Tibial nerve (tissue), 4 donors: Measurements from ENCODE around the gene CHIC2. TPM values are rescaled to one million over a fixed set of nuclear protein-coding genes. Genes with fewer than 3 reads are reported as not detected.

Experiments used
- DNase-seq, 2 donors: peaks; one replicate each; pipeline ENCODE4 v3.0.0-alpha.2; 2019; ENCODE audit warnings: low spot score in 2 of 2
- H3K27ac ChIP-seq, 4 donors: fragments of 200-600 bp; sonication (generic) in 3 of 4; one replicate each; pipeline ENCODE4 v1.5.1; 2017 to 2019; ENCODE audit warnings: mild to moderate bottlenecking in 1 of 4
- H3K27me3 ChIP-seq, 2 donors: fragments of 200-600 bp; sonication (generic) in 1 of 2; one replicate each; pipeline versions ENCODE4 v1.5.1 to v1.6.0; 2017 to 2019
- H3K36me3 ChIP-seq, 3 donors: fragments of 200-600 bp; sonication (generic); one replicate each; pipeline ENCODE4 v1.5.1; 2018 to 2019
- H3K4me1 ChIP-seq, 4 donors: fragments of 200-600 bp; sonication (generic) in 3 of 4; one replicate each; pipeline ENCODE4 v1.5.1; 2017 to 2019
- H3K4me3 ChIP-seq, 4 donors: fragments of 200-600 bp; sonication (generic) in 3 of 4; one replicate each; pipeline ENCODE4 v1.5.1; 2017 to 2019; ENCODE audit warnings: mild to moderate bottlenecking in 1 of 4, moderate library complexity in 1 of 4
- H3K9me3 ChIP-seq, 4 donors: fragments of 200-600 bp; sonication (generic) in 3 of 4; one replicate each; pipeline ENCODE4 v1.5.1; 2017 to 2019
- EP300 ChIP-seq, 2 donors: sonication (generic); formaldehyde crosslinking; IDR thresholded peaks; one replicate each; pipeline ENCODE4 v1.6.1; 2017; ENCODE audit warnings: antibody characterized with exemption in 2 of 2, mild to moderate bottlenecking in 1 of 2
- POLR2A ChIP-seq, 2 donors: fragments of 450-650 bp; IDR thresholded peaks; one replicate each; pipeline ENCODE4 v1.6.1; 2017; ENCODE audit warnings: antibody characterized with exemption in 2 of 2, mild to moderate bottlenecking in 2 of 2, moderate library complexity in 2 of 2
- WGBS, 2 donors: methylation state at CpG; one replicate each; pipeline ENCODE4 v1.1.5; 2018; 5-methylcytosine and 5-hydroxymethylcytosine counted together
- total RNA-seq, 4 donors: library from RNA; depleted of rRNA; stranded (reverse); fragments of >200 nt; gene quantifications; one replicate each; pipeline ENCODE4 v1.1.0, GENCODE V29; 2016
- TF ChIP-seq, protein P1 (sequence below), 5 experiments: fragments of 200-600 bp in 3 of 5; fragments of 450-650 bp in 2 of 5; sonication (generic) in 3 of 5; IDR thresholded peaks; one replicate each; pipeline ENCODE4 v1.5.1; 2016 to 2019; ENCODE audit warnings: antibody characterized with exemption in 5 of 5, mild to moderate bottlenecking in 3 of 5, moderate library complexity in 2 of 5

CHIC2 gene
- total RNA-seq, 4 donors from 2014 or later, result 51.1 to 84.6 (median 60.6) TPM

DNA sequence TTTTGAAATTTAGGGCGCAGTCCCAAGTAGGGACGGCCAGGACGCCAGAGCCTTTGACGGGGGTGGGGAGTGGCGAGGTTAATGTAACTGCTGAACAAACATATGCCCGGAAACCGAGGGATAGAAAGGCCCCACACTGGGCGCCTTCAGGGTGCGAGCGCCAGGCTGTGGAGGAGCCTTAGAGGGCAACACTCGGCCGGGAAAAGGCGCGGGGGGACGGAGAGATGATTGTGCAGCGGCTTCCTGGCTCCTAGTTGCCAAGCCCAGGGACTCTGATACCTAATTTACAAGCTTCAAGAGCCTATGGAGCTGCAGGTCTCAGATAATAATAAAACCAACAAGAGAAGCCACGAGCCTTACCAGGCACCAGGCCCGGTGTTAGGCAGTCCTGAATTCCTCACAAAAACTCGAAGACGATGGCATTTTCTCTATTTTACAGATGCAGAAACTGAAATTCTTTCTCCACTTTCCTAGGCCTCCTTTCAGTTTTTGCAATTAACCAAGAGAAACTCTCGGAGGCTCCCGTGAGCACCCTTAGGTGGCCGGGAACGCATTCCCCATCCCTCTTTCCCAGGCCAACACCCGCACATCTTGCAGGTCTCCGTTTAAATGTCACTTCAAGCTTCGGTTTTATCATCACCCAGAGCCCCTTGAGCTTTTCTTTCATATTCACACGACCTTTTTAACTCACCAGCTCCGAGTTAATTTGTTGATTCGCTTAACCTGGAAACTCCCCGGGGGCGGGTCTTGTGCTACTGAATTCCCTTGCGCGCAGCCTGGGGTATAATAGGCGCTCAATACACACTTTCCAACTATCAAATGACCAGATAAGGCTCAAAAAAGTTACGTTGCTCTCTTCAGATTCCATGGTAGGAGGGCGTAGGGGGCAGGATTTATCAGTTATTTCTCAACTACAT is 29.2 kb upstream of the CHIC2 start:
- 21 to 28% methylated on average over 37 of the region's 37 CpGs for WGBS, 2 donors
- no peak for TF ChIP-seq POLR2A (IDR thresholded peaks at IDR 0.05)
- TF ChIP-seq EP300 (IDR thresholded peaks at IDR 0.05), result no peak
- TF ChIP-seq, protein P1, sequence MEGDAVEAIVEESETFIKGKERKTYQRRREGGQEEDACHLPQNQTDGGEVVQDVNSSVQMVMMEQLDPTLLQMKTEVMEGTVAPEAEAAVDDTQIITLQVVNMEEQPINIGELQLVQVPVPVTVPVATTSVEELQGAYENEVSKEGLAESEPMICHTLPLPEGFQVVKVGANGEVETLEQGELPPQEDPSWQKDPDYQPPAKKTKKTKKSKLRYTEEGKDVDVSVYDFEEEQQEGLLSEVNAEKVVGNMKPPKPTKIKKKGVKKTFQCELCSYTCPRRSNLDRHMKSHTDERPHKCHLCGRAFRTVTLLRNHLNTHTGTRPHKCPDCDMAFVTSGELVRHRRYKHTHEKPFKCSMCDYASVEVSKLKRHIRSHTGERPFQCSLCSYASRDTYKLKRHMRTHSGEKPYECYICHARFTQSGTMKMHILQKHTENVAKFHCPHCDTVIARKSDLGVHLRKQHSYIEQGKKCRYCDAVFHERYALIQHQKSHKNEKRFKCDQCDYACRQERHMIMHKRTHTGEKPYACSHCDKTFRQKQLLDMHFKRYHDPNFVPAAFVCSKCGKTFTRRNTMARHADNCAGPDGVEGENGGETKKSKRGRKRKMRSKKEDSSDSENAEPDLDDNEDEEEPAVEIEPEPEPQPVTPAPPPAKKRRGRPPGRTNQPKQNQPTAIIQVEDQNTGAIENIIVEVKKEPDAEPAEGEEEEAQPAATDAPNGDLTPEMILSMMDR (IDR thresholded peaks at IDR 0.05), result no peak
- H3K27me3 ChIP-seq, result peaks cover 0 to 71% of the 10 kb centered on the region in 2 donors

DNA sequence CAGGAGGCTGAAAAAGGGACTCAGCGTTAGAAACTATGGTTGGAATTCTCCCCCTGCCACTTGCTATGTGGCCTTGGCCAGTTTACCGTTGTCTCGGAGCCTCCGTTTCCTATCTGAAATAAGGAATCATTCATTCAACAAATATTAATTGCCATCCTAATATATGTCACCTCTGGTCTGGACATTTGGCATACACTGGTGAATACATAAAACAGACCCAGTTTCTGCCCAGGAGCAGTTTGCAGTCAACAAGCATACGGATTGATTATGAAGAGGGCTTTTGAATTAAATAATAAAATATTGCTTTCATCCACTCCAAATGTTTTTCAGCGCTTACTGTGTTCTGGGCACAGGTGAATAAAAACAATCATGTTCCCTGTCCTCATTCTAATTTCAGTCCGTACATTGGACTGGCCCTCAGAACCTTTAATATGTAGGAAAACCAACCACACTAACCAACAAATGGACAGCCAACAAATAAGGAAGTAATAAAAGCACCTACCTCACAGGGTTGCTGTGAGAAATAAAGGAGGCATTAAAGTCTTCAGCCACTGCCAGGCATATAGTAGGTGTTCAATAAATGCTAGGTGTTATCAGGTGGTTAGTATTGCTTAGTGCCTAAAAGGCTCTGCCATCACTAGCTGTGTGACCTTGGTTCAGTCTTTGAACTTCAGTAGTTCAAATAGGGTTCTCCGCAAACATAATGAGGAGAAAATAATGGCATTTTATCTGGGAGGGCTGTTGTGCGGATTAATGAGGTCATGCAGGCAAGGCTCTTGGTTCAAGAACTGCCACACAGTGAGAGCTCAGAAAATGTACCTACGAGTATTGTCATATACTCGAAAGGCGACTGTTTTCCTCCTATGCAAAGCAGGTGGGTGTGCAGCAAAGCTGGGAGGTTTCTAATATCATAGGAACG is 28.3 kb upstream of the CHIC2 start:
- Histone ChIP-seq H3K27me3 (peaks cover 0 to 62% of the 10 kb centered on the region in 2 donors), H3K9me3 (no peaks in the 10 kb centered on the region), H3K4me3 (peak overlapping the region; percentile 27 to 54 (median 49)), H3K4me1 (peaks cover 0 to 31% (median 11%) of the 10 kb centered on the region in 4 donors), H3K27ac (no peak overlapping the region), H3K36me3 (no peaks in the 10 kb centered on the region)
- TF ChIP-seq POLR2A (IDR thresholded peaks at IDR 0.05), result no peak
- no peak for TF ChIP-seq EP300 (IDR thresholded peaks at IDR 0.05)
- TF ChIP-seq, protein P1 (IDR thresholded peaks at IDR 0.05), result no peak
- 23 to 26% methylated on average over 13 of the region's 13 CpGs for WGBS, 2 donors
- DNase-seq, result no peak

More for the DNA sequence above, 29.2 kb upstream of the CHIC2 start:
- Histone ChIP-seq H3K9me3 (no peaks in the 10 kb centered on the region), H3K36me3 (no peaks in the 10 kb centered on the region), H3K4me1 (peaks cover 0 to 35% (median 11%) of the 10 kb centered on the region in 4 donors), H3K27ac (no peak overlapping the region), H3K4me3 (no peak overlapping the region)
- DNase-seq, result no peak

DNA sequence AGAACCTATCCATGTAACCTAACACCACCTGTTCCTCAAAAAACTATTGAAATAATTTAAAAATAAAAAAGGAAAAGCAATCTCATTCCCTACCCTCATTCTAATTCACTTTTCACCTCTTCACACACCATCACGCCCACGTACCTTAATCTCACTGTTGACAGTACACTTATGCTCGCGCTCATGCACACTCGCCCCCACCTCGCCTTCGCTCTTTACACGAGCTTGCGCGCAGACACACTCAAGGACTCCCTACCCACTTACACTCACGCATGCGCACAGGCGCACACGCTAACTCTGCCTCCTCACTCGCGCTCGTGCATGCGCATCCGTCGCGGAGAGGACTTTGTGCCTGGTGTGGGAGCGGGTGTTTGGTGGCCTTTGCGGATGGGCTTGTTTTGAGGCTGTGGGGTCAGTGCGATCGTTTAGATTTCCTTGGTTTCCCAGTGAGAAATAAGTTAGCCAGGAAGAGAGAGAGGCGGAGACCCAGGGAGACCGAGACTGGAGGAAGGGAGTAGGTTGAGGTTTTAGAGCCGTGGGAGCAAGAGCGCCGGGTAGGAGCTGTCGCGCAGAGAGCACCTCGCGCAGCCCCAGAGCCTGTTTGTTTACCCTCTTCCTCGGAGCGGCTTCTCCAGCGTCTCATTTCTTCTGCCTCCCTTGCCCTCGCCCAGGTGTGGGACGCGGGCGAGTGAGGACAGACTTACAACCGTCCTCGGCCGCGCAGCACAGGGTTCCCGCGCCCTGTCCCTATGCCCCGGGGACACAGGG is 27.4 kb upstream of the CHIC2 start:
- no peaks in the 10 kb centered on the region for H3K9me3 ChIP-seq
- H3K4me3 ChIP-seq, result peak overlapping the region; percentile 27 to 54 (median 49)
- H3K4me1 ChIP-seq, result peaks cover 0 to 31% (median 11%) of the 10 kb centered on the region in 4 donors
- TF ChIP-seq POLR2A (IDR thresholded peaks at IDR 0.05) (no peak), EP300 (IDR thresholded peaks at IDR 0.05) (peak in 1 of 2 donors; percentile 51)
- DNase-seq, result peak; percentile 50 to 59
- H3K36me3 ChIP-seq, result no peaks in the 10 kb centered on the region
- H3K27ac ChIP-seq, result peak overlapping the region in 1 of 4 donors; percentile 39
- peaks cover 0 to 53% of the 10 kb centered on the region in 2 donors for H3K27me3 ChIP-seq
- 1% methylated on average over 48 of the region's 48 CpGs for WGBS, 2 donors

DNA sequence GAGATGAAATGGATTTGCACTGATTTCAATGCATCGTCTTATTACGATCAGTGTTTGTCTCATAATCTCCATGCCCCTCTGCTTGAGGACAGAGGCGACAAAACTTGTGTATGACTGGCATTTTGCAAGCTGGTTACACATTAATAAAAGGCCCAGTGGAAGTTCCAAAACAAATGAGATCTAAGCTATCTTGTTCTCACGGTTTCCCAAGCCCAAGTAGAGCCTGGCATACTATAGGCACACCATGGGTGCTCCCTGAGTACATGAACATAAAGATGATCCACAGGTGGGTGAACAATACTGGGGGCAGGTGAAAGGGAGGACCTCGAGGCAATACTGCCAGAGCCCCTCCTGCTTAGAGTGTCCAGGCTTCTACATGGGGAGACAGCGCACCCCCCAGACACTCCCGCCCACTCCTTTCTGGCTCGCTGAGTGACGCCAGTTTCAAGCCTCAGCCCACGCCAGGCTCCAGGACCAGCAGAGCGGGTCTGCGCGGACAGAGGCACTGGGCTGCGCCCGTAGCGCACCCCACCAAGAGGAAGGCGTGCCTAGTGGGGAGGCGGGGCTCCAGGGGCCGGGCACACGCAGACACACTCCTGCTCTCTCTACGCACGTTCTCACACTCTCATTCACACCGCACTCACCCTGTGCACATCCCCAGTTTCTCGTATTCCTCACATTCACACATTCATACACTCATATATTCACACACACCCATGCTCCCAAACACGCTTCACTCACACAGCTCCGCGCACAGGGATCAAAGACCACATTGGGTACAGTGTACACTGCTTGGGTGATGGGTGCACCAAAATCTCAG is 26.6 kb upstream of the CHIC2 start:
- Histone ChIP-seq H3K27ac (peak overlapping the region in 1 of 4 donors; percentile 39), H3K4me1 (peaks cover 0 to 31% (median 14%) of the 10 kb centered on the region in 4 donors), H3K27me3 (peaks cover 0 to 45% of the 10 kb centered on the region in 2 donors), H3K9me3 (no peaks in the 10 kb centered on the region), H3K36me3 (no peaks in the 10 kb centered on the region), H3K4me3 (peak overlapping the region; percentile 27 to 54 (median 49))
- DNase-seq, result no peak
- 19 to 25% methylated on average over 21 to 27 of the region's 27 CpGs for WGBS, 2 donors
- TF ChIP-seq EP300 (IDR thresholded peaks at IDR 0.05), result no peak
- TF ChIP-seq POLR2A (IDR thresholded peaks at IDR 0.05), result no peak
- TF ChIP-seq, protein P1 (IDR thresholded peaks at IDR 0.05), result no peak
